ENCODE results near the gene VAPB.

Gene VAPB

GRCh38 chr20:58438970-58439808, 50.2 kb downstream of the VAPB start:
- DNase-seq = no peak

GRCh38 chr20:58440021-58440767, 51.2 kb downstream of the VAPB start:
- DNase-seq = no peak

- DNase-seq = no peak
Observed at GRCh38 chr20:58441723-58442122, 52.7 kb downstream of the VAPB start.

GRCh38 chr20:58444746-58445255, 55.8 kb downstream of the VAPB start:
- DNase-seq = no peak

GRCh38 chr20:58446264-58446959, 57.4 kb downstream of the VAPB start:
- no peak for DNase-seq

GRCh38 chr20:58446960-58447265, 57.9 kb downstream of the VAPB start:
- DNase-seq = no peak

- DNase-seq = peak; percentile 28
Observed at GRCh38 chr20:58447511-58448391, 58.7 kb downstream of the VAPB start.

GRCh38 chr20:58448958-58449357, 59.9 kb downstream of the VAPB start:
- DNase-seq = no peak

GRCh38 chr20:58449681-58450221, 60.7 kb downstream of the VAPB start:
- DNase-seq = no peak

- no peak for DNase-seq
Observed at GRCh38 chr20:58450254-58450653, 61.2 kb downstream of the VAPB start.

GRCh38 chr20:58452667-58453255, 63.7 kb downstream of the VAPB start:
- no peak for DNase-seq

- DNase-seq = no peak
Observed at GRCh38 chr20:58453391-58453790, 64.4 kb downstream of the VAPB start.

- DNase-seq = no peak
Observed at GRCh38 chr20:58454460-58454859, 65.4 kb downstream of the VAPB start.

GRCh38 chr20:58457083-58457695, 68.2 kb downstream of the VAPB start:
- DNase-seq = no peak

- peak; percentile 7 for DNase-seq
Observed at GRCh38 chr20:58458342-58459057, 69.5 kb downstream of the VAPB start.

- DNase-seq = no peak
Observed at GRCh38 chr20:58459058-58459750, 70.2 kb downstream of the VAPB start.

GRCh38 chr20:58461104-58461503, 72.1 kb downstream of the VAPB start:
- no peak for DNase-seq

GRCh38 chr20:58461899-58462298, 72.9 kb downstream of the VAPB start:
- no peak for DNase-seq

- no peak for DNase-seq
Observed at GRCh38 chr20:58463256-58463655, 74.2 kb downstream of the VAPB start.

GRCh38 chr20:58464838-58465237, 75.8 kb downstream of the VAPB start:
- DNase-seq = no peak
